ENCODE data around the gene FOXA1. TPM values are rescaled to one million over a fixed set of nuclear protein-coding genes. Genes with fewer than 3 reads are reported as not detected.

FOXA1 gene
- total and polyA plus RNA-seq, 10 donors, result not detected

- Histone ChIP-seq H3K27me3 (replicated peaks in 1 of 7) (peaks cover 9 to 100% (median 97%) of the 10 kb centered on the region in 7 donors), H3K9me3 (peaks cover 0 to 18% (median 0%) of the 10 kb centered on the region in 8 donors), H3K4me3 (peak overlapping the region in 1 of 8 donors; percentile 49), H3K27ac (no peak overlapping the region), H3K36me3 (no peaks in the 10 kb centered on the region), H3K4me1 (peaks cover 11 to 51% (median 28%) of the 10 kb centered on the region in 6 donors)
- no peak for DNase-seq
- intact Hi-C loops (cut with DNase I; ENCODE audit: low total_unique reads), result no loop called here
- WGBS, 5 donors, result 8 to 18% (median 12%) methylated on average over 19 to 20 of the region's 20 CpGs
- TF ChIP-seq CTCF (IDR thresholded peaks at IDR 0.05 in 8 of 11, conservative IDR thresholded peaks at IDR 0.05 in 3 of 11) (no peak), POLR2A (IDR thresholded peaks at IDR 0.05) (no peak), POLR2AphosphoS5 (IDR thresholded peaks at IDR 0.05) (no peak)
These were observed 2.5 kb upstream of the FOXA1 start for GRCh38 chr14:37597538-37597913.

GRCh38 chr14:37596790-37597472 lies 1.9 kb upstream of the FOXA1 start:
- DNase-seq, result no peak
- Histone ChIP-seq H3K36me3 (no peaks in the 10 kb centered on the region), H3K4me3 (no peak overlapping the region), H3K9me3 (peaks cover 0 to 24% (median 0%) of the 10 kb centered on the region in 8 donors), H3K4me1 (peaks cover 11 to 55% (median 30%) of the 10 kb centered on the region in 6 donors), H3K27me3 (replicated peaks in 1 of 7) (peaks cover 15 to 100% (median 98%) of the 10 kb centered on the region in 7 donors), H3K27ac (no peak overlapping the region)
- 10 to 13% (median 12%) methylated on average over 7 of the region's 7 CpGs for WGBS, 5 donors
- intact Hi-C loops (cut with DNase I; ENCODE audit: low total_unique reads), result no loop called here
- TF ChIP-seq POLR2A (IDR thresholded peaks at IDR 0.05), result no peak
- no peak for TF ChIP-seq POLR2AphosphoS5 (IDR thresholded peaks at IDR 0.05)
- TF ChIP-seq CTCF (IDR thresholded peaks at IDR 0.05 in 8 of 11, conservative IDR thresholded peaks at IDR 0.05 in 3 of 11), result no peak

GRCh38 chr14:37595809-37596621 lies 966 bp upstream of the FOXA1 start:
- Histone ChIP-seq H3K9me3 (peaks cover 0 to 31% (median 0%) of the 10 kb centered on the region in 8 donors), H3K4me1 (peaks cover 11 to 59% (median 30%) of the 10 kb centered on the region in 6 donors), H3K36me3 (no peaks in the 10 kb centered on the region), H3K27me3 (replicated peaks in 1 of 7) (peaks cover 22 to 100% (median 98%) of the 10 kb centered on the region in 7 donors), H3K4me3 (peak overlapping the region in 6 of 8 donors; percentile 20 to 60 (median 32)), H3K27ac (no peak overlapping the region)
- 2 to 6% (median 4%) methylated on average over 34 to 46 of the region's 46 CpGs for WGBS, 5 donors
- TF ChIP-seq CTCF (IDR thresholded peaks at IDR 0.05 in 8 of 11, conservative IDR thresholded peaks at IDR 0.05 in 3 of 11) (no peak), POLR2AphosphoS5 (IDR thresholded peaks at IDR 0.05) (no peak), POLR2A (IDR thresholded peaks at IDR 0.05) (no peak)
- intact Hi-C loops (cut with DNase I; ENCODE audit: low total_unique reads), result no loop called here
- DNase-seq, result no peak

Measured in spleen (tissue), 11 donors.